Stomach (tissue), 9 donors: ENCODE data around the gene RMRP. TPM values are rescaled to one million over a fixed set of nuclear protein-coding genes. Genes with fewer than 3 reads are reported as not detected.
A peak's percentile ranks its signal among the peaks of the same experiment; 100 is the strongest.

Source experiments
- DNase-seq, 2 donors: peaks; one replicate each; pipeline versions ENCODE4 v3.0.0 to v3.0.0-alpha.2; 2013 to 2019
- H3K27ac ChIP-seq, 5 donors: fragments of 200-600 bp in 4 of 5; sonication (generic) in 4 of 5; one replicate each; pipeline ENCODE4 v1.5.1; 2013 to 2019; ENCODE audit warnings: mild to moderate bottlenecking in 1 of 5, moderate library complexity in 1 of 5
- H3K27me3 ChIP-seq, 3 donors: fragments of 200-600 bp; sonication (generic); one replicate each; pipeline ENCODE4 v1.5.1; 2017 to 2019; ENCODE audit warnings: mixed run types in 1 of 3
- H3K36me3 ChIP-seq, 4 donors: fragments of 200-600 bp; sonication (generic); 1 replicate in 3 of 4; 2 replicates in 1 of 4; pipeline ENCODE4 v1.5.1; 2016 to 2019
- H3K4me1 ChIP-seq, 4 donors: fragments of 200-600 bp; sonication (generic); one replicate each; pipeline ENCODE4 v1.5.1; 2016 to 2019
- H3K4me3 ChIP-seq, 4 donors: fragments of 200-600 bp; sonication (generic) in 3 of 4; one replicate each; pipeline ENCODE4 v1.5.1; 2016 to 2019; ENCODE audit warnings: mild to moderate bottlenecking in 1 of 4
- H3K9me3 ChIP-seq, 4 donors: fragments of 200-600 bp; sonication (generic); one replicate each; pipeline ENCODE4 v1.5.1; 2016 to 2019
- CTCF ChIP-seq, 7 experiments: fragments of 450-650 bp in 4 of 7; fragments of 200-600 bp in 3 of 7; sonication (generic) in 3 of 7; IDR thresholded peaks; one replicate each; pipeline ENCODE4 v1.5.1; 2016 to 2019; ENCODE audit warnings: antibody characterized with exemption in 7 of 7, control low read depth in 2 of 7, mild to moderate bottlenecking in 1 of 7
- EP300 ChIP-seq: sonication (generic); formaldehyde crosslinking; IDR thresholded peaks from one replicate; pipeline ENCODE4 v1.6.1; 2017; ENCODE audit warnings: antibody characterized with exemption
- POLR2A ChIP-seq, 4 donors: fragments of 450-650 bp; IDR thresholded peaks; one replicate each; pipeline ENCODE4 v1.6.1; 2016; ENCODE audit warnings: antibody characterized with exemption in 4 of 4, control low read depth in 2 of 4, mild to moderate bottlenecking in 1 of 4, moderate library complexity in 1 of 4
- POLR2AphosphoS5 ChIP-seq, 3 donors: sonication (generic); formaldehyde crosslinking; IDR thresholded peaks; one replicate each; pipeline ENCODE4 v1.6.1; 2016; ENCODE audit warnings: antibody characterized with exemption in 3 of 3
- WGBS, 5 donors: extraction: QIAGEN DNeasy Blood & Tissue Kit in 3 of 5; methylation state at CpG; one replicate each; pipeline versions ENCODE4 v1.1.5 to v1.1.7; 2013 to 2018; 5-methylcytosine and 5-hydroxymethylcytosine counted together
- intact Hi-C: fragments of 100-400 bp; cut with DNase I; formaldehyde crosslinking; loops from one replicate; pipeline ENCODE4 v1.15.1; 2023; ENCODE audit warnings: low total_unique reads
- polyA plus RNA-seq, 3 donors: library from polyadenylated mRNA; stranded (reverse); fragments of 200-250 nt; gene quantifications; one replicate each; pipeline ENCODE4 v1.2.3, GENCODE V29; 2013
- total RNA-seq, 5 donors: library from RNA; depleted of rRNA; stranded (reverse); fragments of >200 nt; gene quantifications; one replicate each; pipeline versions ENCODE4 v1.1.0 to v1.2.3, GENCODE V29; 2014 to 2016
- donor health status: healthy with polysubstance abuse.
- donor health status: Bipolar disorder and iron deficiency.
- donor health status: healthy.

RMRP gene
- total and polyA plus RNA-seq, 8 donors = 64.3 to 137,340 (median 19,772) TPM; not detected in 2

GRCh38 chr9:35690614-35691333, 33.0 kb upstream of the RMRP start:
- peak; percentile 70 to 91 for DNase-seq
- intact Hi-C loops = no loop called here

GRCh38 chr9:35690294-35690613, 32.4 kb upstream of the RMRP start:
- no peak for DNase-seq
- peak overlapping the region; percentile 92 to 97 (median 95) for H3K27ac ChIP-seq
- 0 to 5% (median 0%) methylated on average over 4 to 21 of the region's 21 CpGs for WGBS, 5 donors
- intact Hi-C loops = no loop called here
- peaks cover 13 to 76% (median 59%) of the 10 kb centered on the region in 4 donors for H3K4me1 ChIP-seq
- TF ChIP-seq CTCF (IDR thresholded peaks at IDR 0.05) = no peak
- TF ChIP-seq POLR2AphosphoS5 (IDR thresholded peaks at IDR 0.05) = no peak
- no peak for TF ChIP-seq EP300
- no peak for TF ChIP-seq POLR2A (IDR thresholded peaks at IDR 0.05)
- no peaks in the 10 kb centered on the region for H3K9me3 ChIP-seq
- H3K27me3 ChIP-seq = no peaks in the 10 kb centered on the region
- peak overlapping the region; percentile 65 to 75 (median 70) for H3K4me3 ChIP-seq
- peaks cover 5 to 30% (median 17%) of the 10 kb centered on the region in 4 donors for H3K36me3 ChIP-seq

More at GRCh38 chr9:35690614-35691333, 33.0 kb upstream of the RMRP start:
- Histone ChIP-seq H3K36me3 (peaks cover 2 to 25% (median 12%) of the 10 kb centered on the region in 4 donors), H3K27ac (peak overlapping the region; percentile 92 to 97 (median 95)), H3K4me1 (peaks cover 18 to 76% (median 60%) of the 10 kb centered on the region in 4 donors), H3K9me3 (no peaks in the 10 kb centered on the region), H3K27me3 (no peaks in the 10 kb centered on the region), H3K4me3 (peak overlapping the region; percentile 65 to 75 (median 70))
- 0 to 1% (median 1%) methylated on average over 38 to 61 of the region's 61 CpGs for WGBS, 5 donors
- TF ChIP-seq POLR2AphosphoS5 (IDR thresholded peaks at IDR 0.05) = peak; percentile 6 to 34 (median 29)
- no peak for TF ChIP-seq EP300
- peak in 1 of 4 donors; percentile 26 for TF ChIP-seq POLR2A (IDR thresholded peaks at IDR 0.05)

GRCh38 chr9:35689542-35690293, 31.9 kb upstream of the RMRP start, which contains the start of gene TPM2:
Gene TPM2 (minus strand): TSS chr9:35689925. CDS start chr9:35689817, 108 bp downstream.
- 16 to 25% (median 22%) methylated on average over 25 to 61 of the region's 61 CpGs for WGBS, 5 donors
- intact Hi-C loops = no loop called here
- TF ChIP-seq EP300 = peak; percentile 4
- no peak for TF ChIP-seq POLR2A (IDR thresholded peaks at IDR 0.05)
- TF ChIP-seq POLR2AphosphoS5 (IDR thresholded peaks at IDR 0.05) = peak; percentile 72 to 98 (median 90)
- no peak for TF ChIP-seq CTCF (IDR thresholded peaks at IDR 0.05)

GRCh38 chr9:35688558-35689541, 31.0 kb upstream of the RMRP start:
- no peak for TF ChIP-seq POLR2A (IDR thresholded peaks at IDR 0.05)
- TF ChIP-seq CTCF (IDR thresholded peaks at IDR 0.05) = no peak
- TF ChIP-seq EP300 = no peak
- no peak for TF ChIP-seq POLR2AphosphoS5 (IDR thresholded peaks at IDR 0.05)
- Histone ChIP-seq H3K4me1 (peaks cover 6 to 74% (median 57%) of the 10 kb centered on the region in 4 donors), H3K27me3 (no peaks in the 10 kb centered on the region), H3K9me3 (no peaks in the 10 kb centered on the region), H3K27ac (peak overlapping the region; percentile 92 to 97 (median 95)), H3K36me3 (peaks cover 19 to 44% (median 31%) of the 10 kb centered on the region in 4 donors), H3K4me3 (peak overlapping the region; percentile 65 to 75 (median 70))
- DNase-seq = peak in 1 of 2 donors; percentile 41
- intact Hi-C loops = no loop called here
- WGBS, 5 donors = 45 to 75% (median 68%) methylated on average over 12 of the region's 12 CpGs

More at GRCh38 chr9:35689542-35690293, 31.9 kb upstream of the RMRP start, which contains the start of gene TPM2:
- Histone ChIP-seq H3K9me3 (no peaks in the 10 kb centered on the region), H3K27me3 (no peaks in the 10 kb centered on the region), H3K27ac (peak within 1 kb of the TSS; percentile 92 to 97 (median 95)), H3K4me3 (peak within 1 kb of the TSS; percentile 65 to 75 (median 70)), H3K4me1 (peaks cover 8 to 76% (median 57%) of the 10 kb centered on the region in 4 donors), H3K36me3 (peaks cover 10 to 35% (median 22%) of the 10 kb centered on the region in 4 donors)
- peak; percentile 37 to 91 for DNase-seq
